Measurements from ENCODE around the gene TNS3. TPM values are rescaled to one million over a fixed set of nuclear protein-coding genes. Genes with fewer than 3 reads are reported as not detected.

TNS3 gene
- total and polyA plus RNA-seq, 2 donors (not counting 1 experiment from before 2014, with no cell fraction given) = 11.4 to 77.5 TPM

DNA sequence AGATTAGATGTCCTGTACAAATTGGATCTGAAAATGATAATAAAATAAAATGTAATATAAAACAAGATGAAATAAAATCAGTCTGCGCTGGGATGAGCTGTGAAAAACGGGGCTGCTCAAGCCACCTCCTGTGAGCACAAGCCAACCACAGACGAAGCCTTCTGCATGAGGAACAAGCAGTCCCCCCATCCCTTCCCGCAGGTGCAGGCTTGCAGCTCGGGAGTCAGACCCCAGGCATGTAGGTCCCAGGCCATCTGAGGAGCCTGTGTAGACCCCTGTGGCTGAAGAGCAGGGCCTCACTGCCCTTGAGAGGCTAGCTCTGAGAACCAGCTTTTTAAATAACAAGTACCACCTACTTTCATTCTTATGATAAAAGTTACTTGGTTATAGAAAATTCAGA, 123.4 kb downstream of the TNS3 start:
- Mint-ChIP-seq H3K9me3 (ENCODE audit: insufficient read depth) (no peaks in the 10 kb centered on the region), H3K4me3 (no peak overlapping the region), H3K27me3 (no peaks in the 10 kb centered on the region), H3K27ac (no peak overlapping the region), H3K4me1 (peaks cover 26% of the 10 kb centered on the region)
- Histone ChIP-seq H3K79me2 (ENCODE audit: control insufficient read depth, insufficient read depth, low read length) (peaks cover 4% of the 10 kb centered on the region), H3K9ac (ENCODE audit: low read length) (no peak overlapping the region), H4K20me1 (ENCODE audit: control insufficient read depth, insufficient read depth, low read length, poor library complexity, severe bottlenecking) (peaks cover 5% of the 10 kb centered on the region), H3K4me3 (ENCODE audit: control extremely low read depth in 1 of 5, extremely low read depth in 1 of 5, insufficient read depth in 1 of 5, low read depth in 2 of 5, low read length in 4 of 5) (no peak overlapping the region), H3K9me3 (ENCODE audit: control extremely low read depth in 1 of 3, control insufficient read depth in 2 of 3, insufficient read depth in 1 of 3, low read length in 2 of 3) (no peaks in the 10 kb centered on the region), H3K27ac (ENCODE audit: low read length in 2 of 2) (no peak overlapping the region), H2AFZ (ENCODE audit: insufficient read depth, low read depth, low read length, poor library complexity, severe bottlenecking) (no peak overlapping the region), H3K4me2 (replicated peaks; ENCODE audit: low read depth, low read length, poor library complexity, severe bottlenecking) (no peak overlapping the region), H3K36me3 (replicated peaks in 1 of 2; ENCODE audit: control extremely low read depth in 1 of 2, control insufficient read depth in 1 of 2, extremely low read depth in 1 of 2, insufficient read depth in 2 of 2, low read length in 1 of 2) (peaks cover 0 to 2% of the 10 kb centered on the region in 2 experiments), H3K27me3 (replicated peaks in 1 of 4; ENCODE audit: control extremely low read depth in 1 of 4, control insufficient read depth in 3 of 4, insufficient read depth in 4 of 4, low read length in 3 of 4) (no peaks in the 10 kb centered on the region), H3K4me1 (ENCODE audit: control insufficient read depth in 2 of 2, insufficient read depth in 2 of 2, low read length in 2 of 2) (peaks cover 2 to 10% of the 10 kb centered on the region in 2 donors)
- intact Hi-C loops (cut with micrococcal nuclease) = no loop called here
- 77% methylated on average over 4 of the region's 5 CpGs for WGBS (ENCODE audit: insufficient coverage)
- DNase-seq (no peak), ATAC-seq (ENCODE audit: low read depth) (no peak)
- ChIA-PET CTCF (no interaction called here), POLR2A (no interaction called here)
- TF ChIP-seq, protein P1, sequence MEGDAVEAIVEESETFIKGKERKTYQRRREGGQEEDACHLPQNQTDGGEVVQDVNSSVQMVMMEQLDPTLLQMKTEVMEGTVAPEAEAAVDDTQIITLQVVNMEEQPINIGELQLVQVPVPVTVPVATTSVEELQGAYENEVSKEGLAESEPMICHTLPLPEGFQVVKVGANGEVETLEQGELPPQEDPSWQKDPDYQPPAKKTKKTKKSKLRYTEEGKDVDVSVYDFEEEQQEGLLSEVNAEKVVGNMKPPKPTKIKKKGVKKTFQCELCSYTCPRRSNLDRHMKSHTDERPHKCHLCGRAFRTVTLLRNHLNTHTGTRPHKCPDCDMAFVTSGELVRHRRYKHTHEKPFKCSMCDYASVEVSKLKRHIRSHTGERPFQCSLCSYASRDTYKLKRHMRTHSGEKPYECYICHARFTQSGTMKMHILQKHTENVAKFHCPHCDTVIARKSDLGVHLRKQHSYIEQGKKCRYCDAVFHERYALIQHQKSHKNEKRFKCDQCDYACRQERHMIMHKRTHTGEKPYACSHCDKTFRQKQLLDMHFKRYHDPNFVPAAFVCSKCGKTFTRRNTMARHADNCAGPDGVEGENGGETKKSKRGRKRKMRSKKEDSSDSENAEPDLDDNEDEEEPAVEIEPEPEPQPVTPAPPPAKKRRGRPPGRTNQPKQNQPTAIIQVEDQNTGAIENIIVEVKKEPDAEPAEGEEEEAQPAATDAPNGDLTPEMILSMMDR (IDR thresholded peaks at IDR 0.05) = no peak
- TF ChIP-seq EZH2 (IDR thresholded peaks at IDR 0.05; ENCODE audit: borderline replicate concordance, insufficient read depth, low read depth, low read length, poor library complexity, severe bottlenecking) = no peak

GRCh38 chr7:47458057-47458456, 123.9 kb downstream of the TNS3 start:
- no peak overlapping the region for H3K9ac ChIP-seq (ENCODE audit: low read length)
- peaks cover 29% of the 10 kb centered on the region for H3K4me1 Mint-ChIP-seq
- no peak for DNase-seq
- no peak overlapping the region for H3K4me3 ChIP-seq (ENCODE audit: control extremely low read depth in 1 of 5, extremely low read depth in 1 of 5, insufficient read depth in 1 of 5, low read depth in 2 of 5, low read length in 4 of 5)
- H3K27me3 ChIP-seq (replicated peaks in 1 of 4; ENCODE audit: control extremely low read depth in 1 of 4, control insufficient read depth in 3 of 4, insufficient read depth in 4 of 4, low read length in 3 of 4) = no peaks in the 10 kb centered on the region
- no peak for TF ChIP-seq EZH2 (IDR thresholded peaks at IDR 0.05; ENCODE audit: borderline replicate concordance, insufficient read depth, low read depth, low read length, poor library complexity, severe bottlenecking)
- H3K9me3 Mint-ChIP-seq (ENCODE audit: insufficient read depth) = no peaks in the 10 kb centered on the region
- H3K36me3 ChIP-seq (replicated peaks in 1 of 2; ENCODE audit: control extremely low read depth in 1 of 2, control insufficient read depth in 1 of 2, extremely low read depth in 1 of 2, insufficient read depth in 2 of 2, low read length in 1 of 2) = no peaks in the 10 kb centered on the region
- H3K27ac ChIP-seq (ENCODE audit: low read length in 2 of 2) = no peak overlapping the region
- H3K27me3 Mint-ChIP-seq = no peaks in the 10 kb centered on the region
- intact Hi-C loops (cut with micrococcal nuclease) = no loop called here
- H3K27ac Mint-ChIP-seq = no peak overlapping the region
- H3K79me2 ChIP-seq (ENCODE audit: control insufficient read depth, insufficient read depth, low read length) = peaks cover 7% of the 10 kb centered on the region
- H3K4me2 ChIP-seq (replicated peaks; ENCODE audit: low read depth, low read length, poor library complexity, severe bottlenecking) = no peak overlapping the region
- H3K4me3 Mint-ChIP-seq = no peak overlapping the region
- POLR2A ChIA-PET = no interaction called here
- no peaks in the 10 kb centered on the region for H3K9me3 ChIP-seq (ENCODE audit: control extremely low read depth in 1 of 3, control insufficient read depth in 2 of 3, insufficient read depth in 1 of 3, low read length in 2 of 3)
- no peak overlapping the region for H2AFZ ChIP-seq (ENCODE audit: insufficient read depth, low read depth, low read length, poor library complexity, severe bottlenecking)
- ATAC-seq (ENCODE audit: low read depth) = no peak
- H3K4me1 ChIP-seq (ENCODE audit: control insufficient read depth in 2 of 2, insufficient read depth in 2 of 2, low read length in 2 of 2) = peaks cover 2 to 11% of the 10 kb centered on the region in 2 donors
- peaks cover 5% of the 10 kb centered on the region for H4K20me1 ChIP-seq (ENCODE audit: control insufficient read depth, insufficient read depth, low read length, poor library complexity, severe bottlenecking)
- CTCF ChIA-PET = interaction anchor here (1.0 to 1.4 kb wide), 3 partner anchors 12 to 363 kb away, joined by 3 read pairs; no protein-coding TSS in a partner anchor
- 77% methylated on average over 4 of the region's 5 CpGs for WGBS (ENCODE audit: insufficient coverage)

All from B cell (primary cell).